H9 (cell line): Measurements from ENCODE around the gene ANKIB1. TPM values are rescaled to one million over a fixed set of nuclear protein-coding genes. Genes with fewer than 3 reads are reported as not detected.

Experiments used
- DNase-seq: peaks from one replicate; pipeline ENCODE4 v3.0.0-alpha.2; 2017
- H2AFZ ChIP-seq: one replicate; pipeline ENCODE4 v1.6.1; 2013; ENCODE audit warnings: mild to moderate bottlenecking, low read length, control low read depth, moderate library complexity
- H2AK5ac ChIP-seq: 2 replicates; pipeline ENCODE4 v1.6.1; 2013; ENCODE audit warnings: low read length, control low read depth, mixed read lengths; ENCODE audit not compliant: insufficient read length
- H2BK120ac ChIP-seq: one replicate; pipeline ENCODE4 v1.6.1; 2013; ENCODE audit warnings: low read depth, mild to moderate bottlenecking, low read length, control low read depth, inconsistent platforms; ENCODE audit not compliant: poor library complexity, severe bottlenecking
- H2BK12ac ChIP-seq: 2 replicates; pipeline ENCODE4 v1.6.1; 2013; ENCODE audit warnings: low read length, control low read depth, mixed read lengths, low read depth; ENCODE audit not compliant: insufficient read length
- H2BK15ac ChIP-seq: 2 replicates; pipeline ENCODE4 v1.6.1; 2013; ENCODE audit warnings: low read depth, low read length, control low read depth
- H2BK20ac ChIP-seq: one replicate; pipeline ENCODE4 v1.6.1; 2013; ENCODE audit warnings: low read depth, mild to moderate bottlenecking, low read length, control low read depth, inconsistent platforms; ENCODE audit not compliant: poor library complexity, severe bottlenecking
- H2BK5ac ChIP-seq: 2 replicates; pipeline ENCODE4 v1.6.1; 2013; ENCODE audit warnings: low read length, control low read depth, mixed read lengths; ENCODE audit not compliant: insufficient read length
- H3K14ac ChIP-seq: 2 replicates; pipeline ENCODE4 v1.6.1; 2013; ENCODE audit warnings: low read length, control low read depth; ENCODE audit not compliant: insufficient read depth
- H3K18ac ChIP-seq: 2 replicates; pipeline ENCODE4 v1.6.1; 2013; ENCODE audit warnings: low read depth, mild to moderate bottlenecking, mixed read lengths, low read length, control low read depth; ENCODE audit not compliant: insufficient read length
- H3K23ac ChIP-seq: 2 replicates; pipeline ENCODE4 v1.6.1; 2013; ENCODE audit warnings: low read length, control low read depth, mixed read lengths, low read depth; ENCODE audit not compliant: insufficient read length
- H3K23me2 ChIP-seq: 2 replicates; pipeline ENCODE4 v1.6.1; 2013; ENCODE audit warnings: low read depth, mild to moderate bottlenecking, mixed read lengths, low read length, control low read depth; ENCODE audit not compliant: insufficient read length, poor library complexity, severe bottlenecking
- H3K27ac ChIP-seq: 2 replicates; pipeline ENCODE4 v1.5.1; 2013; ENCODE audit warnings: low read length, control low read depth, mixed read lengths, low read depth; ENCODE audit not compliant: insufficient read length
- H3K27me3 ChIP-seq: 2 replicates; pipeline ENCODE4 v1.6.1; 2013; ENCODE audit warnings: low read length, control low read depth, inconsistent platforms; ENCODE audit not compliant: insufficient read depth
- H3K4ac ChIP-seq: 2 replicates; pipeline ENCODE4 v1.6.1; 2013; ENCODE audit warnings: low read depth, mild to moderate bottlenecking, control low read depth, inconsistent platforms, low read length, moderate library complexity
- H3K4me1 ChIP-seq: 2 replicates; pipeline ENCODE4 v1.6.1; 2013; ENCODE audit warnings: low read length, control low read depth, inconsistent platforms; ENCODE audit not compliant: insufficient read depth
- H3K4me2 ChIP-seq: 2 replicates; pipeline ENCODE4 v1.6.1; 2013; ENCODE audit warnings: low read length, control low read depth, mixed read lengths; ENCODE audit not compliant: insufficient read length, insufficient read depth
- H3K56ac ChIP-seq: 2 replicates; pipeline ENCODE4 v1.6.1; 2013; ENCODE audit warnings: low read depth, mild to moderate bottlenecking, mixed read lengths, low read length, control low read depth; ENCODE audit not compliant: insufficient read length
- H3K79me1 ChIP-seq: 2 replicates; pipeline ENCODE4 v1.6.1; 2013; ENCODE audit warnings: low read depth, mild to moderate bottlenecking, moderate library complexity, low read length, control low read depth, inconsistent platforms; ENCODE audit not compliant: insufficient read depth, poor library complexity, severe bottlenecking
- H3K79me2 ChIP-seq: 2 replicates; pipeline ENCODE4 v1.6.1; 2013; ENCODE audit warnings: low read length, control low read depth, inconsistent platforms; ENCODE audit not compliant: insufficient read depth
- H3K9ac ChIP-seq: 2 replicates; pipeline ENCODE4 v1.6.1; 2013; ENCODE audit warnings: low read length, control low read depth, mixed read lengths; ENCODE audit not compliant: insufficient read length; ENCODE audit errors: extremely low read depth
- H3K9me3 ChIP-seq: one replicate; pipeline ENCODE4 v1.6.1; 2013; ENCODE audit warnings: low read depth, low read length, inconsistent platforms; ENCODE audit not compliant: control insufficient read depth
- H3T11ph ChIP-seq: one replicate; pipeline ENCODE4 v1.6.1; 2013; ENCODE audit warnings: mild to moderate bottlenecking, low read length, control low read depth, inconsistent platforms
- H4K20me1 ChIP-seq: one replicate; pipeline ENCODE4 v1.6.1; 2013; ENCODE audit not compliant: control insufficient read depth, insufficient read length, insufficient read depth
- H4K5ac ChIP-seq: 2 replicates; pipeline ENCODE4 v1.6.1; 2013; ENCODE audit warnings: low read depth, mild to moderate bottlenecking, mixed read lengths, low read length, control low read depth; ENCODE audit not compliant: insufficient read length
- H4K8ac ChIP-seq: replicated peaks from 2 replicates; pipeline ENCODE4 v1.6.1; 2013; ENCODE audit warnings: low read length, control low read depth, mixed read lengths, low read depth; ENCODE audit not compliant: insufficient read length
- H4K91ac ChIP-seq: 2 replicates; pipeline ENCODE4 v1.6.1; 2013; ENCODE audit warnings: low read depth, mild to moderate bottlenecking, moderate library complexity, mixed read lengths, low read length, control low read depth; ENCODE audit not compliant: insufficient read length
- H3K27ac Mint-ChIP-seq, 3 experiments: 2 replicates in 2 of 3; 3 replicates in 1 of 3; pipeline ENCODE4 v1.8.0; 2020 to 2021; ENCODE audit warnings: mixed read lengths in 3 of 3, mild to moderate bottlenecking in 1 of 3, moderate library complexity in 1 of 3
- H3K27me3 Mint-ChIP-seq: 2 replicates; pipeline ENCODE4 v1.8.0; 2021; ENCODE audit warnings: low read depth, mild to moderate bottlenecking, moderate library complexity, mixed read lengths
- H3K36me3 Mint-ChIP-seq, 3 experiments: 2 replicates in 2 of 3; 3 replicates in 1 of 3; pipeline ENCODE4 v1.8.0; 2020 to 2021; ENCODE audit warnings: low read depth in 3 of 3, mixed read lengths in 3 of 3; ENCODE audit not compliant: insufficient read depth in 1 of 3
- H3K4me1 Mint-ChIP-seq, 2 experiments: 2 replicates each; pipeline ENCODE4 v1.8.0; 2020; ENCODE audit warnings: mixed read lengths in 2 of 2
- H3K4me3 Mint-ChIP-seq, 2 experiments: 2 replicates in 1 of 2; 3 replicates in 1 of 2; pipeline ENCODE4 v1.8.0; 2020 to 2021; ENCODE audit warnings: mild to moderate bottlenecking in 2 of 2, mixed read lengths in 2 of 2, moderate library complexity in 1 of 2
- H3K9me3 Mint-ChIP-seq, 2 experiments: 2 replicates in 1 of 2; 3 replicates in 1 of 2; pipeline ENCODE4 v1.8.0; 2020; ENCODE audit warnings: mild to moderate bottlenecking in 2 of 2, mixed read lengths in 2 of 2, moderate library complexity in 1 of 2
- CTCF ChIP-seq: fragments of 200-600 bp; sonication (generic); conservative IDR thresholded peaks from 3 replicates; pipeline ENCODE4 v1.8.0; 2021; ENCODE audit warnings: antibody characterized with exemption, mild to moderate bottlenecking
- WGBS: extraction: QIAGEN DNeasy Blood & Tissue Kit; methylation state at CpG from one replicate; pipeline ENCODE4 v1.1.7; 2013; ENCODE audit warnings: missing lambda C conversion rate, low lambda C conversion rate, mixed read lengths; ENCODE audit not compliant: insufficient read length; ENCODE audit errors: extremely low coverage; 5-methylcytosine and 5-hydroxymethylcytosine counted together
- total RNA-seq: library from RNA; stranded (reverse); gene quantifications from 2 replicates; pipeline ENCODE4 v1.2.1, GENCODE V29; 2021

Gene ANKIB1
- total RNA-seq, 1 experiment from 2014 or later, result 42.0 TPM

DNA sequence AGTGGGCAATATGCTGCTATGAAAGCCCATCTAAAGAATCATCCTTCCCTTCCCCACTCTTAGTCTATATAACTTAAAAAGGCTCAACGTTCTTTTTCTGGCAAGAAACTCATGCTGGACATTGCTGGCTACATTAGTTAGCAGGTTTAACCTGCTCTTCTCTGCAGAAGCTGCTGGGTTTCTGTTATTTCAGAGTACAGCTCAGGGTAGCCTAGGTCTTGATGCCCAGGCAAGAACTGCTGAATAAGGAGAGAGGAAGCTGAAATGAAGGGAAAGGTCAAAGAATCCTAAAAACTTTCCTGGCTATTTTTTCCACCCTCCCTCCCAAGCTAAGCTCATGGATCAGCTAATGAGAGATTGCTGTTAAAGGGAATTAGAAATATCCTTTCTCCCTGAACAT, 79.4 kb downstream of the ANKIB1 start:
- no peak overlapping the region for H2BK120ac ChIP-seq
- H3K27me3 ChIP-seq, result no peaks in the 10 kb centered on the region
- H3K4ac ChIP-seq, result no peak overlapping the region
- H3K9me3 ChIP-seq, result no peaks in the 10 kb centered on the region
- DNase-seq, result no peak
- H2AK5ac ChIP-seq, result no peak overlapping the region
- no peak for TF ChIP-seq CTCF
- H4K91ac ChIP-seq, result no peak overlapping the region
- H3K23me2 ChIP-seq, result no peaks in the 10 kb centered on the region
- H2BK12ac ChIP-seq, result no peak overlapping the region
- WGBS, result no CpG with 5 or more reads among the region's 1 CpG
- no peak overlapping the region for H3K14ac ChIP-seq
- H3K9ac ChIP-seq, result no peak overlapping the region
- Mint-ChIP-seq H3K27me3 (no peaks in the 10 kb centered on the region), H3K36me3 (peaks cover 0 to 3% (median 2%) of the 10 kb centered on the region in 3 experiments; a peak in 4 of 7 replicates), H3K4me3 (no peak overlapping the region), H3K4me1 (no peaks in the 10 kb centered on the region), H3K27ac (0 out of 7 replicates have a peak overlapping the region, but pooled peaks of 1 of the 3 experiments have one; percentile 19), H3K9me3 (no peaks in the 10 kb centered on the region)
- H3K79me1 ChIP-seq, result no peaks in the 10 kb centered on the region
- no peak overlapping the region for H3K4me2 ChIP-seq
- H2BK5ac ChIP-seq, result no peak overlapping the region
- no peaks in the 10 kb centered on the region for H4K20me1 ChIP-seq
- H3K56ac ChIP-seq, result no peak overlapping the region
- H2BK20ac ChIP-seq, result no peak overlapping the region
- no peak overlapping the region for H3K23ac ChIP-seq
- no peak overlapping the region for H4K5ac ChIP-seq
- no peak overlapping the region for H2BK15ac ChIP-seq
- H3K4me1 ChIP-seq, result no peaks in the 10 kb centered on the region
- no peak overlapping the region for H3K27ac ChIP-seq
- H3T11ph ChIP-seq, result no peak overlapping the region
- no peak overlapping the region for H2AFZ ChIP-seq
- no peaks in the 10 kb centered on the region for H3K79me2 ChIP-seq
- H3K18ac ChIP-seq, result no peak overlapping the region
- H4K8ac ChIP-seq, result no peak overlapping the region
